H9 (cell line): ENCODE results near the gene SNPH. TPM values are rescaled to one million over a fixed set of nuclear protein-coding genes. Genes with fewer than 3 reads are reported as not detected.

Source experiments
- DNase-seq: peaks from one replicate; pipeline ENCODE4 v3.0.0-alpha.2; 2017
- H2AFZ ChIP-seq: one replicate; pipeline ENCODE4 v1.6.1; 2013; ENCODE audit warnings: mild to moderate bottlenecking, low read length, control low read depth, moderate library complexity
- H2AK5ac ChIP-seq: 2 replicates; pipeline ENCODE4 v1.6.1; 2013; ENCODE audit warnings: low read length, control low read depth, mixed read lengths; ENCODE audit not compliant: insufficient read length
- H2BK120ac ChIP-seq: one replicate; pipeline ENCODE4 v1.6.1; 2013; ENCODE audit warnings: low read depth, mild to moderate bottlenecking, low read length, control low read depth, inconsistent platforms; ENCODE audit not compliant: poor library complexity, severe bottlenecking
- H2BK12ac ChIP-seq: 2 replicates; pipeline ENCODE4 v1.6.1; 2013; ENCODE audit warnings: low read length, control low read depth, mixed read lengths, low read depth; ENCODE audit not compliant: insufficient read length
- H2BK15ac ChIP-seq: 2 replicates; pipeline ENCODE4 v1.6.1; 2013; ENCODE audit warnings: low read depth, low read length, control low read depth
- H2BK20ac ChIP-seq: one replicate; pipeline ENCODE4 v1.6.1; 2013; ENCODE audit warnings: low read depth, mild to moderate bottlenecking, low read length, control low read depth, inconsistent platforms; ENCODE audit not compliant: poor library complexity, severe bottlenecking
- H2BK5ac ChIP-seq: 2 replicates; pipeline ENCODE4 v1.6.1; 2013; ENCODE audit warnings: low read length, control low read depth, mixed read lengths; ENCODE audit not compliant: insufficient read length
- H3K14ac ChIP-seq: 2 replicates; pipeline ENCODE4 v1.6.1; 2013; ENCODE audit warnings: low read length, control low read depth; ENCODE audit not compliant: insufficient read depth
- H3K18ac ChIP-seq: 2 replicates; pipeline ENCODE4 v1.6.1; 2013; ENCODE audit warnings: low read depth, mild to moderate bottlenecking, mixed read lengths, low read length, control low read depth; ENCODE audit not compliant: insufficient read length
- H3K23ac ChIP-seq: 2 replicates; pipeline ENCODE4 v1.6.1; 2013; ENCODE audit warnings: low read length, control low read depth, mixed read lengths, low read depth; ENCODE audit not compliant: insufficient read length
- H3K23me2 ChIP-seq: 2 replicates; pipeline ENCODE4 v1.6.1; 2013; ENCODE audit warnings: low read depth, mild to moderate bottlenecking, mixed read lengths, low read length, control low read depth; ENCODE audit not compliant: insufficient read length, poor library complexity, severe bottlenecking
- H3K27ac ChIP-seq: 2 replicates; pipeline ENCODE4 v1.5.1; 2013; ENCODE audit warnings: low read length, control low read depth, mixed read lengths, low read depth; ENCODE audit not compliant: insufficient read length
- H3K27me3 ChIP-seq: 2 replicates; pipeline ENCODE4 v1.6.1; 2013; ENCODE audit warnings: low read length, control low read depth, inconsistent platforms; ENCODE audit not compliant: insufficient read depth
- H3K4ac ChIP-seq: 2 replicates; pipeline ENCODE4 v1.6.1; 2013; ENCODE audit warnings: low read depth, mild to moderate bottlenecking, control low read depth, inconsistent platforms, low read length, moderate library complexity
- H3K4me1 ChIP-seq: 2 replicates; pipeline ENCODE4 v1.6.1; 2013; ENCODE audit warnings: low read length, control low read depth, inconsistent platforms; ENCODE audit not compliant: insufficient read depth
- H3K4me2 ChIP-seq: 2 replicates; pipeline ENCODE4 v1.6.1; 2013; ENCODE audit warnings: low read length, control low read depth, mixed read lengths; ENCODE audit not compliant: insufficient read length, insufficient read depth
- H3K56ac ChIP-seq: 2 replicates; pipeline ENCODE4 v1.6.1; 2013; ENCODE audit warnings: low read depth, mild to moderate bottlenecking, mixed read lengths, low read length, control low read depth; ENCODE audit not compliant: insufficient read length
- H3K79me1 ChIP-seq: 2 replicates; pipeline ENCODE4 v1.6.1; 2013; ENCODE audit warnings: low read depth, mild to moderate bottlenecking, moderate library complexity, low read length, control low read depth, inconsistent platforms; ENCODE audit not compliant: insufficient read depth, poor library complexity, severe bottlenecking
- H3K79me2 ChIP-seq: 2 replicates; pipeline ENCODE4 v1.6.1; 2013; ENCODE audit warnings: low read length, control low read depth, inconsistent platforms; ENCODE audit not compliant: insufficient read depth
- H3K9ac ChIP-seq: 2 replicates; pipeline ENCODE4 v1.6.1; 2013; ENCODE audit warnings: low read length, control low read depth, mixed read lengths; ENCODE audit not compliant: insufficient read length; ENCODE audit errors: extremely low read depth
- H3K9me3 ChIP-seq: one replicate; pipeline ENCODE4 v1.6.1; 2013; ENCODE audit warnings: low read depth, low read length, inconsistent platforms; ENCODE audit not compliant: control insufficient read depth
- H3T11ph ChIP-seq: one replicate; pipeline ENCODE4 v1.6.1; 2013; ENCODE audit warnings: mild to moderate bottlenecking, low read length, control low read depth, inconsistent platforms
- H4K20me1 ChIP-seq: one replicate; pipeline ENCODE4 v1.6.1; 2013; ENCODE audit not compliant: control insufficient read depth, insufficient read length, insufficient read depth
- H4K5ac ChIP-seq: 2 replicates; pipeline ENCODE4 v1.6.1; 2013; ENCODE audit warnings: low read depth, mild to moderate bottlenecking, mixed read lengths, low read length, control low read depth; ENCODE audit not compliant: insufficient read length
- H4K8ac ChIP-seq: replicated peaks from 2 replicates; pipeline ENCODE4 v1.6.1; 2013; ENCODE audit warnings: low read length, control low read depth, mixed read lengths, low read depth; ENCODE audit not compliant: insufficient read length
- H4K91ac ChIP-seq: 2 replicates; pipeline ENCODE4 v1.6.1; 2013; ENCODE audit warnings: low read depth, mild to moderate bottlenecking, moderate library complexity, mixed read lengths, low read length, control low read depth; ENCODE audit not compliant: insufficient read length
- H3K27ac Mint-ChIP-seq, 3 experiments: 2 replicates in 2 of 3; 3 replicates in 1 of 3; pipeline ENCODE4 v1.8.0; 2020 to 2021; ENCODE audit warnings: mixed read lengths in 3 of 3, mild to moderate bottlenecking in 1 of 3, moderate library complexity in 1 of 3
- H3K27me3 Mint-ChIP-seq: 2 replicates; pipeline ENCODE4 v1.8.0; 2021; ENCODE audit warnings: low read depth, mild to moderate bottlenecking, moderate library complexity, mixed read lengths
- H3K36me3 Mint-ChIP-seq, 3 experiments: 2 replicates in 2 of 3; 3 replicates in 1 of 3; pipeline ENCODE4 v1.8.0; 2020 to 2021; ENCODE audit warnings: low read depth in 3 of 3, mixed read lengths in 3 of 3; ENCODE audit not compliant: insufficient read depth in 1 of 3
- H3K4me1 Mint-ChIP-seq, 2 experiments: 2 replicates each; pipeline ENCODE4 v1.8.0; 2020; ENCODE audit warnings: mixed read lengths in 2 of 2
- H3K4me3 Mint-ChIP-seq, 2 experiments: 2 replicates in 1 of 2; 3 replicates in 1 of 2; pipeline ENCODE4 v1.8.0; 2020 to 2021; ENCODE audit warnings: mild to moderate bottlenecking in 2 of 2, mixed read lengths in 2 of 2, moderate library complexity in 1 of 2
- H3K9me3 Mint-ChIP-seq, 2 experiments: 2 replicates in 1 of 2; 3 replicates in 1 of 2; pipeline ENCODE4 v1.8.0; 2020; ENCODE audit warnings: mild to moderate bottlenecking in 2 of 2, mixed read lengths in 2 of 2, moderate library complexity in 1 of 2
- CTCF ChIP-seq: fragments of 200-600 bp; sonication (generic); conservative IDR thresholded peaks from 3 replicates; pipeline ENCODE4 v1.8.0; 2021; ENCODE audit warnings: antibody characterized with exemption, mild to moderate bottlenecking
- WGBS: extraction: QIAGEN DNeasy Blood & Tissue Kit; methylation state at CpG from one replicate; pipeline ENCODE4 v1.1.7; 2013; ENCODE audit warnings: missing lambda C conversion rate, low lambda C conversion rate, mixed read lengths; ENCODE audit not compliant: insufficient read length; ENCODE audit errors: extremely low coverage; 5-methylcytosine and 5-hydroxymethylcytosine counted together
- total RNA-seq: library from RNA; stranded (reverse); gene quantifications from 2 replicates; pipeline ENCODE4 v1.2.1, GENCODE V29; 2021

The SNPH gene
- total RNA-seq, 1 experiment from 2014 or later = 1.8 TPM

GRCh38 chr20:1312308-1312707 lies 46.2 kb downstream of the SNPH start:
- Histone ChIP-seq H3K4ac (no peak overlapping the region), H3K4me2 (no peak overlapping the region), H4K20me1 (no peaks in the 10 kb centered on the region), H3T11ph (no peak overlapping the region), H3K23ac (no peak overlapping the region), H3K4me1 (no peaks in the 10 kb centered on the region; the same call in 1 of the 2 replicates), H3K9me3 (no peaks in the 10 kb centered on the region), H2AK5ac (no peak overlapping the region), H3K27me3 (no peaks in the 10 kb centered on the region), H3K56ac (no peak overlapping the region), H2BK120ac (no peak overlapping the region), H3K18ac (no peak overlapping the region), H4K91ac (no peak overlapping the region), H2BK5ac (no peak overlapping the region), H3K79me1 (no peaks in the 10 kb centered on the region), H3K27ac (no peak overlapping the region), H2BK15ac (no peak overlapping the region), H4K8ac (no peak overlapping the region), H3K9ac (no peak overlapping the region), H3K23me2 (peaks cover 5% of the 10 kb centered on the region), H3K79me2 (no peaks in the 10 kb centered on the region), H2BK12ac (no peak overlapping the region), H2AFZ (no peak overlapping the region), H4K5ac (no peak overlapping the region), H3K14ac (no peak overlapping the region), H2BK20ac (no peak overlapping the region)
- peaks cover 11 to 13% of the 10 kb centered on the region in 2 experiments for H3K4me1 Mint-ChIP-seq
- no peaks in the 10 kb centered on the region for H3K36me3 Mint-ChIP-seq
- peaks cover 12% of the 10 kb centered on the region for H3K27me3 Mint-ChIP-seq
- no peak overlapping the region for H3K4me3 Mint-ChIP-seq
- WGBS = no CpG with 5 or more reads among the region's 20 CpGs
- no peak overlapping the region for H3K27ac Mint-ChIP-seq
- TF ChIP-seq CTCF = no peak
- no peaks in the 10 kb centered on the region for H3K9me3 Mint-ChIP-seq
- no peak for DNase-seq
